H1 (cell line): ENCODE results near the gene ANAPC15. TPM values are rescaled to one million over a fixed set of nuclear protein-coding genes. Genes with fewer than 3 reads are reported as not detected.

Experiments
- CTCF ChIA-PET: fragments of 300-600 bp; sonication (Branson Sonifier 250); formaldehyde crosslinking; loops from one replicate; lab custom pipeline; 2021; ENCODE audit not compliant: partially characterized antibody; lab: Charles Lee
- POLR2A ChIA-PET: fragments of 300-600 bp; sonication (Branson Sonifier 250); formaldehyde crosslinking; loops from one replicate; lab custom pipeline; 2021; ENCODE audit warnings: inconsistent platforms; ENCODE audit not compliant: partially characterized antibody; lab: Charles Lee
- DNase-seq, 2 experiments: peaks; one replicate each; pipeline versions ENCODE4 v3.0.0 to v3.0.0-alpha.2; 2010 to 2022; ENCODE audit warnings: low spot score in 2 of 2, low read depth in 1 of 2, mixed read lengths in 1 of 2
- FAIRE-seq: peaks from 2 replicates; lab custom pipeline; 2011; peaks lifted over from hg19 to GRCh38; lab: Jason Lieb, UNC
- H2AFZ ChIP-seq: 2 replicates; pipeline ENCODE4 v1.8.1; 2012; ENCODE audit warnings: low read length, inconsistent platforms
- H2AK5ac ChIP-seq: 2 replicates; pipeline ENCODE4 v1.6.1; 2013; ENCODE audit warnings: low read depth, low read length
- H2BK120ac ChIP-seq: replicated peaks from 2 replicates; pipeline ENCODE3; 2013; ENCODE audit warnings: low read depth, low read length, inconsistent platforms
- H2BK12ac ChIP-seq: 2 replicates; pipeline ENCODE4 v1.6.1; 2013; ENCODE audit warnings: low read depth, low read length
- H2BK15ac ChIP-seq: 2 replicates; pipeline ENCODE4 v1.6.1; 2013; ENCODE audit warnings: low read length
- H2BK20ac ChIP-seq: 2 replicates; pipeline ENCODE4 v1.6.1; 2013; ENCODE audit warnings: low read length
- H2BK5ac ChIP-seq: 2 replicates; pipeline ENCODE4 v1.6.1; 2013; ENCODE audit warnings: low read depth, low read length
- H3K14ac ChIP-seq: 2 replicates; pipeline ENCODE4 v1.6.1; 2013; ENCODE audit warnings: inconsistent platforms; ENCODE audit not compliant: insufficient read length
- H3K18ac ChIP-seq: 2 replicates; pipeline ENCODE4 v1.6.1; 2013; ENCODE audit warnings: low read length; ENCODE audit errors: extremely low read depth
- H3K23ac ChIP-seq: 2 replicates; pipeline ENCODE4 v1.6.1; 2013; ENCODE audit warnings: inconsistent platforms; ENCODE audit not compliant: insufficient read length
- H3K23me2 ChIP-seq: 2 replicates; pipeline ENCODE4 v1.6.1; 2013; ENCODE audit warnings: low read depth, low read length
- H3K27ac ChIP-seq: 2 replicates; pipeline ENCODE4 v1.6.1; 2011; ENCODE audit warnings: low read depth, low read length, inconsistent platforms
- H3K27me3 ChIP-seq, 4 experiments: replicated peaks in 1 of 4; 1 replicate in 1 of 4; 2 replicates in 3 of 4; pipeline versions ENCODE4 v1.6.1 to v1.8.1; 2011 to 2013; ENCODE audit warnings: low read length in 3 of 4, mild to moderate bottlenecking in 3 of 4, inconsistent platforms in 2 of 4, mixed read lengths in 2 of 4, moderate library complexity in 1 of 4; ENCODE audit not compliant: control insufficient read depth in 3 of 4, insufficient read depth in 3 of 4; ENCODE audit errors: extremely low read depth in 1 of 4
- H3K36me3 ChIP-seq, 4 experiments: 2 replicates each; pipeline versions ENCODE4 v1.6.1 to v1.8.1; 2011 to 2013; ENCODE audit warnings: mild to moderate bottlenecking in 4 of 4, low read length in 3 of 4, moderate library complexity in 2 of 4, control low read depth in 1 of 4, inconsistent platforms in 1 of 4; ENCODE audit not compliant: insufficient read depth in 4 of 4, control insufficient read depth in 2 of 4
- H3K4ac ChIP-seq: replicated peaks from 2 replicates; pipeline ENCODE3; 2013; ENCODE audit warnings: low read length, low read depth, mixed read lengths, inconsistent platforms; ENCODE audit not compliant: insufficient read length
- H3K4me1 ChIP-seq, 4 experiments: replicated peaks in 1 of 4; 1 replicate in 1 of 4; 2 replicates in 3 of 4; pipeline versions ENCODE4 v1.6.1 to v1.8.1; 2011 to 2013; ENCODE audit warnings: low read length in 3 of 4, inconsistent platforms in 2 of 4, mixed read lengths in 1 of 4; ENCODE audit not compliant: insufficient read depth in 4 of 4, control insufficient read depth in 3 of 4
- H3K4me2 ChIP-seq, 2 experiments: 2 replicates each; pipeline versions ENCODE4 v1.6.1 to v1.8.1; 2011 to 2013; ENCODE audit warnings: low read depth in 2 of 2, low read length in 2 of 2, control low read depth in 1 of 2, inconsistent platforms in 1 of 2, mild to moderate bottlenecking in 1 of 2; ENCODE audit not compliant: insufficient read depth in 1 of 2
- H3K4me3 ChIP-seq, 4 experiments: fragments of 200-600, 300-600 bp in 1 of 4; sonication (generic), shearing (Covaris generic), sonication (Bioruptor Twin) in 1 of 4; 2 replicates each; pipeline versions ENCODE4 v1.5.1 to v1.8.1; 2011 to 2016; ENCODE audit warnings: low read length in 4 of 4, low read depth in 3 of 4, control low read depth in 2 of 4, inconsistent platforms in 2 of 4, mild to moderate bottlenecking in 2 of 4, mixed read lengths in 1 of 4, moderate library complexity in 1 of 4; ENCODE audit not compliant: insufficient read depth in 2 of 4; ENCODE audit errors: extremely low read depth in 1 of 4
- H3K56ac ChIP-seq: replicated peaks from 2 replicates; pipeline ENCODE3; 2013; ENCODE audit warnings: low read depth, mild to moderate bottlenecking, mixed read lengths, low read length, inconsistent platforms; ENCODE audit not compliant: insufficient read length
- H3K79me1 ChIP-seq: 2 replicates; pipeline ENCODE4 v1.6.1; 2013; ENCODE audit warnings: low read depth, low read length, control low read depth
- H3K79me2 ChIP-seq, 2 experiments: 2 replicates each; pipeline versions ENCODE4 v1.6.1 to v1.8.1; 2012 to 2013; ENCODE audit warnings: low read length in 2 of 2, mild to moderate bottlenecking in 2 of 2, inconsistent platforms in 1 of 2; ENCODE audit not compliant: insufficient read depth in 2 of 2, control insufficient read depth in 1 of 2
- H3K9ac ChIP-seq, 4 experiments: replicated peaks in 1 of 4; 1 replicate in 1 of 4; 2 replicates in 3 of 4; pipeline versions ENCODE4 v1.6.1 to v1.8.1; 2011 to 2013; ENCODE audit warnings: low read depth in 3 of 4, low read length in 3 of 4, control low read depth in 2 of 4, mild to moderate bottlenecking in 2 of 4, moderate library complexity in 2 of 4, inconsistent platforms in 1 of 4; ENCODE audit errors: extremely low read depth in 1 of 4
- H3K9me3 ChIP-seq, 2 experiments: 2 replicates each; pipeline versions ENCODE4 v1.6.1 to v1.8.1; 2012 to 2013; ENCODE audit warnings: mild to moderate bottlenecking in 2 of 2, moderate library complexity in 2 of 2, control low read depth in 1 of 2, inconsistent platforms in 1 of 2, low read depth in 1 of 2, low read length in 1 of 2, mixed read lengths in 1 of 2; ENCODE audit not compliant: insufficient read depth in 2 of 2
- H4K20me1 ChIP-seq, 2 experiments: replicated peaks in 1 of 2; 2 replicates each; pipeline versions ENCODE3 to v1.8.1; 2011 to 2013; ENCODE audit warnings: inconsistent platforms in 2 of 2, low read length in 2 of 2, mild to moderate bottlenecking in 1 of 2; ENCODE audit not compliant: insufficient read depth in 2 of 2, control insufficient read depth in 1 of 2
- H4K5ac ChIP-seq: 2 replicates; pipeline ENCODE4 v1.6.1; 2013; ENCODE audit warnings: low read length, low read depth, mixed read lengths, inconsistent platforms; ENCODE audit not compliant: insufficient read length
- H4K8ac ChIP-seq: 2 replicates; pipeline ENCODE4 v1.8.0; 2013; ENCODE audit warnings: mild to moderate bottlenecking, moderate library complexity, low read length, inconsistent platforms; ENCODE audit not compliant: insufficient read depth; ENCODE audit errors: extremely low read depth
- H4K91ac ChIP-seq: replicated peaks from 2 replicates; pipeline ENCODE3; 2013; ENCODE audit warnings: low read length, mixed read lengths, inconsistent platforms; ENCODE audit not compliant: insufficient read length
- CBX5 ChIP-seq: fragments of 300-800, 300-1000 bp; sonication (generic); IDR thresholded peaks from 2 replicates; pipeline ENCODE4 v1.7.1; 2016; ENCODE audit warnings: antibody characterized with exemption, low read length, low read depth
- CHD1 ChIP-seq: IDR thresholded peaks from 2 replicates; pipeline ENCODE4 v1.6.1; 2012; ENCODE audit warnings: low read depth, low read length, improper control_type of control experiment
- EZH2 ChIP-seq: fragments of 200-600 bp; sonication (generic); IDR thresholded peaks from 2 replicates; pipeline ENCODE4 v1.7.1; 2012; ENCODE audit warnings: low read depth, mild to moderate bottlenecking, moderate library complexity, low read length, inconsistent platforms; ENCODE audit not compliant: severe bottlenecking
- GABPA ChIP-seq: IDR thresholded peaks from 2 replicates; pipeline ENCODE4 v1.6.1; 2011; ENCODE audit warnings: mild to moderate bottlenecking, low read length, moderate library complexity, borderline replicate concordance; ENCODE audit not compliant: insufficient read depth
- GTF2F1 ChIP-seq: IDR thresholded peaks from 2 replicates; pipeline ENCODE4 v1.6.1; 2012; ENCODE audit warnings: low read depth, low read length, improper control_type of control experiment, borderline replicate concordance
- KDM1A ChIP-seq: fragments of 200-600, 300-600 bp; sonication (generic); IDR thresholded peaks from 2 replicates; pipeline ENCODE4 v1.7.1; 2016; ENCODE audit warnings: mild to moderate bottlenecking, low read length, borderline replicate concordance
- KDM4A ChIP-seq: IDR thresholded peaks from one replicate; pipeline ENCODE4 v1.7.1; 2012; ENCODE audit warnings: low read depth, mild to moderate bottlenecking, moderate library complexity, low read length, inconsistent platforms; ENCODE audit not compliant: severe bottlenecking
- NRF1 ChIP-seq: IDR thresholded peaks from 2 replicates; pipeline ENCODE4 v1.6.1; 2011; ENCODE audit warnings: mild to moderate bottlenecking, low read depth, low read length, improper control_type of control experiment
- POU5F1 ChIP-seq: IDR thresholded peaks from 2 replicates; pipeline ENCODE4 v1.6.1; 2011; ENCODE audit warnings: low read depth, mild to moderate bottlenecking, low read length, moderate library complexity
- RBBP5 ChIP-seq: IDR thresholded peaks from 2 replicates; pipeline ENCODE4 v1.7.1; 2012; ENCODE audit warnings: low read depth, mild to moderate bottlenecking, inconsistent platforms, low read length, moderate library complexity, borderline replicate concordance
- SIRT6 ChIP-seq: IDR thresholded peaks from one replicate; pipeline ENCODE4 v1.7.1; 2012; ENCODE audit warnings: low read length, inconsistent platforms
- SIX5 ChIP-seq: IDR thresholded peaks from 2 replicates; pipeline ENCODE4 v1.6.1; 2011; ENCODE audit warnings: mild to moderate bottlenecking, low read depth, low read length
- SP4 ChIP-seq: IDR thresholded peaks from 2 replicates; pipeline ENCODE4 v1.6.1; 2012; ENCODE audit warnings: low read length, inconsistent platforms
- SRF ChIP-seq: IDR thresholded peaks from 2 replicates; pipeline ENCODE4 v1.6.1; 2011; ENCODE audit warnings: mild to moderate bottlenecking, low read depth, low read length, moderate library complexity
- TCF12 ChIP-seq: IDR thresholded peaks from 2 replicates; pipeline ENCODE4 v1.6.1; 2011; ENCODE audit warnings: low read depth, mild to moderate bottlenecking, low read length
- WGBS, 2 experiments: shearing (Covaris generic) in 1 of 2; methylation state at CpG; one replicate each; pipeline versions ENCODE4 v1.1.6 to v1.1.7; 2013 to 2015; ENCODE audit warnings: low lambda C conversion rate in 2 of 2, mixed read lengths in 2 of 2, inconsistent platforms in 1 of 2, low coverage in 1 of 2, missing lambda C conversion rate in 1 of 2; ENCODE audit not compliant: insufficient replicate concordance in 2 of 2, insufficient coverage in 1 of 2, insufficient read length in 1 of 2; ENCODE audit errors: extremely low coverage in 1 of 2, missing lambda C conversion rate in 1 of 2; 5-methylcytosine and 5-hydroxymethylcytosine counted together
- polyA plus RNA-seq, 7 experiments: library from polyadenylated mRNA; depleted of rRNA in 3 of 7; stranded (reverse) in 5 of 7; unstranded in 2 of 7; fragments of >200 nt in 5 of 7; fragments of 200-250 nt in 2 of 7; gene quantifications; 1 replicate in 5 of 7; 2 replicates in 1 of 7; 4 replicates in 1 of 7; pipeline versions ENCODE4 v1.2.1 to v1.2.3, GENCODE V29; 2011 to 2013; ENCODE audit warnings: missing spikeins in 2 of 7, mixed read lengths in 2 of 7
- total RNA-seq: library from RNA; stranded (reverse); fragmentation: NEBNext Ultra II Directional; extraction: Animal tissue kit (Norgen Biotek cat#: 25700); gene quantifications from 2 replicates; pipeline ENCODE4 v1.2.1, GENCODE V29; 2021

The ANAPC15 gene
- total and polyA plus RNA-seq, 2 of the 8 experiments (the other 6 are each of a cell fraction or from before 2014, with no cell fraction given), result 66.2 to 74.9 TPM

- Histone ChIP-seq H2AFZ (no peak overlapping the region), H3K36me3 (no peaks in the 10 kb centered on the region), H2BK5ac (no peak overlapping the region), H3K23ac (no peak overlapping the region), H3K79me1 (no peaks in the 10 kb centered on the region), H4K5ac (no peak overlapping the region), H2AK5ac (no peak overlapping the region), H3K9ac (no peak overlapping the region), H2BK12ac (no peak overlapping the region), H4K8ac (no peak overlapping the region), H3K4me3 (no peak overlapping the region), H3K4me2 (no peak overlapping the region), H3K4me1 (no peaks in the 10 kb centered on the region), H2BK120ac (no peak overlapping the region), H3K79me2 (no peaks in the 10 kb centered on the region), H3K4ac (no peak overlapping the region), H3K27ac (no peak overlapping the region), H4K20me1 (no peaks in the 10 kb centered on the region), H3K14ac (no peak overlapping the region), H4K91ac (no peak overlapping the region), H2BK20ac (no peak overlapping the region), H3K27me3 (no peaks in the 10 kb centered on the region), H3K18ac (no peak overlapping the region), H3K23me2 (no peaks in the 10 kb centered on the region; the same call in 1 of the 2 replicates), H2BK15ac (no peak overlapping the region), H3K9me3 (no peaks in the 10 kb centered on the region), H3K56ac (no peak overlapping the region)
- ChIA-PET POLR2A (no interaction called here), CTCF (interaction anchor here (1.0 to 10.4 kb wide), 6 partner anchors 10 to 161 kb away, joined by 3 to 71 read pairs (median 4); no protein-coding TSS in a partner anchor)
- FAIRE-seq (no peak), DNase-seq (no peak)
- WGBS, 2 experiments, result 85% methylated on average over 4 of the region's 4 CpGs; no CpG with 5 or more reads in 1 of the 2 experiments
- TF ChIP-seq CBX5, result no peak
- TF ChIP-seq EZH2, result no peak
- TF ChIP-seq TCF12, result no peak
- no peak for TF ChIP-seq SP4
- TF ChIP-seq SIRT6, result no peak
- no peak for TF ChIP-seq CHD1
- TF ChIP-seq POU5F1, result no peak
- no peak for TF ChIP-seq GTF2F1
- TF ChIP-seq KDM4A, result no peak
- no peak for TF ChIP-seq RBBP5
- no peak for TF ChIP-seq NRF1
- no peak for TF ChIP-seq GABPA
- TF ChIP-seq KDM1A, result no peak
- no peak for TF ChIP-seq SRF
- no peak for TF ChIP-seq SIX5
Measured at GRCh38 chr11:72157131-72157530, 44.6 kb upstream of the ANAPC15 start.
